ENCODE results near the gene ZNF331.
A peak's percentile ranks its signal among the peaks of the same experiment; 100 is the strongest.
"Not testable (repeated sequence)": the region's sequence is repeated elsewhere in the genome, so short reads cannot be mapped to it uniquely, and the experiment has no call there.

ZNF331 gene

GRCh38 chr19:53537521-53538377 lies at the start of gene ZNF331:
Gene ZNF331 (plus strand): TSS chr19:53538145. CDS start chr19:53569377, 31,232 bp downstream.
- peak; percentile 91 for DNase-seq

- no peak for DNase-seq
Observed at GRCh38 chr19:53492153-53492552, 45.8 kb upstream of the ZNF331 start.

- not testable (repeated sequence) for DNase-seq
Observed at GRCh38 chr19:53497311-53498023, 40.5 kb upstream of the ZNF331 start.

GRCh38 chr19:53498024-53498395 lies 39.9 kb upstream of the ZNF331 start:
- DNase-seq: not testable (repeated sequence)

- DNase-seq: not testable (repeated sequence)
Observed at GRCh38 chr19:53503151-53503550, 34.8 kb upstream of the ZNF331 start.

- DNase-seq: not testable (repeated sequence)
Observed at GRCh38 chr19:53503671-53504364, 34.1 kb upstream of the ZNF331 start.

GRCh38 chr19:53504365-53504703 lies 33.6 kb upstream of the ZNF331 start:
- DNase-seq: not testable (repeated sequence)

- no peak for DNase-seq
Observed at GRCh38 chr19:53504885-53505284, 33.1 kb upstream of the ZNF331 start.

- DNase-seq: no peak
Observed at GRCh38 chr19:53506728-53507127, 31.2 kb upstream of the ZNF331 start.

- DNase-seq: no peak
Observed at GRCh38 chr19:53507523-53508442, 30.2 kb upstream of the ZNF331 start.

- no peak for DNase-seq
Observed at GRCh38 chr19:53509443-53509842, 28.5 kb upstream of the ZNF331 start.

GRCh38 chr19:53509845-53510244 lies 28.1 kb upstream of the ZNF331 start:
- DNase-seq: no peak

- no peak for DNase-seq
Observed at GRCh38 chr19:53511357-53511756, 26.6 kb upstream of the ZNF331 start.

- peak; percentile 53 for DNase-seq
Observed at GRCh38 chr19:53511933-53512374, 26.0 kb upstream of the ZNF331 start.

- DNase-seq: not testable (repeated sequence)
Observed at GRCh38 chr19:53515047-53515446, 22.9 kb upstream of the ZNF331 start.

GRCh38 chr19:53517114-53517741 lies 20.7 kb upstream of the ZNF331 start:
- no peak for DNase-seq

GRCh38 chr19:53518121-53518520 lies 19.8 kb upstream of the ZNF331 start:
- DNase-seq: no peak

- no peak for DNase-seq
Observed at GRCh38 chr19:53518716-53519115, 19.2 kb upstream of the ZNF331 start.

GRCh38 chr19:53519446-53519845 lies 18.5 kb upstream of the ZNF331 start:
- no peak for DNase-seq

- DNase-seq: no peak
Observed at GRCh38 chr19:53520163-53520546, 17.8 kb upstream of the ZNF331 start.

GRCh38 chr19:53520547-53521372 lies 17.2 kb upstream of the ZNF331 start:
- DNase-seq: peak; percentile 84

Measured in activated CD8-positive, alpha-beta memory T cell treated with anti-CD3 and anti-CD28 coated beads, Interleukin-2, amount 50 U/mL, for 4 hours (primary cell).